GM11168 (cell line): Measurements from ENCODE around the gene RBM12.
"Not testable (repeated sequence)": the region's sequence is repeated elsewhere in the genome, so short reads cannot be mapped to it uniquely, and the experiment has no call there.

Experiments used
- in situ Hi-C: fragments of 300-500 bp; cut with MboI; formaldehyde crosslinking; loops from one replicate; pipeline ENCODE4 v1.12.0; 2022; ENCODE audit warnings: low sequenced_read_pairs; ENCODE audit not compliant: unreplicated experiment

RBM12 gene, protein sequence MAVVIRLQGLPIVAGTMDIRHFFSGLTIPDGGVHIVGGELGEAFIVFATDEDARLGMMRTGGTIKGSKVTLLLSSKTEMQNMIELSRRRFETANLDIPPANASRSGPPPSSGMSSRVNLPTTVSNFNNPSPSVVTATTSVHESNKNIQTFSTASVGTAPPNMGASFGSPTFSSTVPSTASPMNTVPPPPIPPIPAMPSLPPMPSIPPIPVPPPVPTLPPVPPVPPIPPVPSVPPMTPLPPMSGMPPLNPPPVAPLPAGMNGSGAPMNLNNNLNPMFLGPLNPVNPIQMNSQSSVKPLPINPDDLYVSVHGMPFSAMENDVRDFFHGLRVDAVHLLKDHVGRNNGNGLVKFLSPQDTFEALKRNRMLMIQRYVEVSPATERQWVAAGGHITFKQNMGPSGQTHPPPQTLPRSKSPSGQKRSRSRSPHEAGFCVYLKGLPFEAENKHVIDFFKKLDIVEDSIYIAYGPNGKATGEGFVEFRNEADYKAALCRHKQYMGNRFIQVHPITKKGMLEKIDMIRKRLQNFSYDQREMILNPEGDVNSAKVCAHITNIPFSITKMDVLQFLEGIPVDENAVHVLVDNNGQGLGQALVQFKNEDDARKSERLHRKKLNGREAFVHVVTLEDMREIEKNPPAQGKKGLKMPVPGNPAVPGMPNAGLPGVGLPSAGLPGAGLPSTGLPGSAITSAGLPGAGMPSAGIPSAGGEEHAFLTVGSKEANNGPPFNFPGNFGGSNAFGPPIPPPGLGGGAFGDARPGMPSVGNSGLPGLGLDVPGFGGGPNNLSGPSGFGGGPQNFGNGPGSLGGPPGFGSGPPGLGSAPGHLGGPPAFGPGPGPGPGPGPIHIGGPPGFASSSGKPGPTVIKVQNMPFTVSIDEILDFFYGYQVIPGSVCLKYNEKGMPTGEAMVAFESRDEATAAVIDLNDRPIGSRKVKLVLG

GRCh38 chr20:35664466-35665206 is at the start of gene RBM12, which contains the start of gene CPNE1:
Gene RBM12 (minus strand): TSS chr20:35664900. CDS start chr20:35655322, 9,578 bp downstream.
Gene CPNE1 (minus strand): TSS chr20:35664900. CDS start chr20:35632923, 31,977 bp downstream.
- in situ Hi-C loops, result no loop called here

GRCh38 chr20:35714127-35714526 is 49.4 kb upstream of the RBM12 start:
- in situ Hi-C loops, result no loop called here

- in situ Hi-C loops, result not testable (repeated sequence)
Measured at GRCh38 chr20:35713120-35713519, 48.4 kb upstream of the RBM12 start.

DNA sequence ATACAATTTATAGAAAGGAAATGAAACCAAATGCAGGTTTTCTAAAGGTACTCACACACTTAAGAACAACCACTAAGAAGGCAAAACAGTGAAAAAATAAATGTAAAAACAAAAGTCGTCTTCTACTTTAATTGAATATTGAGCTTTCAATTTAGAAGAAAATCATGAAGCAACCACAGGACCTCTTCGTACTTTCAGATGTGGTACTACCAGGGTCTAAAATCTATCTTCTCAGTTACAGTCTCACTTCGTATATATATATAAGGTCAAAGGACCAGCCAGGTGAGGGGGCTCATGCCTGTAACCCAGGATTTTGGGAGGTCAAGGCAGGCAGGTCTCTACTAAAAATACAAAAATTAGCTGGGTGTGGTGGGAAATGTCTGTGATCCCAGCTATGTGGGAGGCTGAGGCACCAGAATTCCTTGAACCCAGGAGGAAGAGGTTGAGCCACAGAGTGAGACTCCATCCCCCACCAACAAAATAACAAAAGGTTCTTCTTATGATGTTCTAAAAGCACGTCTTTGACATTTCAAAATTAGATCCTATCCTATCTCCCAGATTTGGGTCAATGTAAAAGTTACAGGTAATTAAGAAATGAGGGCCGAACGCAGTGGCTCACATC is 47.0 kb upstream of the RBM12 start:
- in situ Hi-C loops, result no loop called here

DNA sequence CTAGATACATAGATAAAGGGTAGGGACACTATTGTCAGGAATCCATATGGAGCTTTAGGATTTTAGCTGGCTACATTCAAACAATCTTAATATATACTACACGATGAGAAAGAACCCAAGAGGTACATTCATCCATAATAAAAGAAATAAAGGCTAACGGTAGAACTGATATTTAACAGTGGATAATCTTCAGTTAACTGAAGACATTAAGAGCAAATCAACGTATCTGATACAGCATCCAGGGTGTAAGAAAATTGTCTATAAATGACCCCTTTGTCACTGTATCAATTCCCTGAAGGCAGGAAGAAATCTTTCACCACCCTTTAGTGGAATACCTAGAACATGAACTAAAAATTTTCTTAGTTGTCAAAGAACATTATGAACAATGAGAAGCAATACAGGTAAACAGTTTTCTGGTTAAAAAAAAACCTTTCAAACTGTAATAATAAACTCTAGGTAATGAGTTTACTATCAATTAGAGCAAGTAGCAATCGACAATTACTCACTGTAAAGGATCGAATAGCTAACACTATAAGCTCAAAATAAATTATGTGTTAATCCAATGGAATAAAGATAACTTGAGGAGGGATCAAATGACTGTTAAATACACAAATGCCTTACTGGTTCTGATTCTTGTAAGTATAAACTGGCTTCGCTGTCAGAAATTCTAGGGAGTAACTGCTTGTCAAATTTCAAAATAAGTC is 46.3 kb upstream of the RBM12 start:
- in situ Hi-C loops, result no loop called here

DNA sequence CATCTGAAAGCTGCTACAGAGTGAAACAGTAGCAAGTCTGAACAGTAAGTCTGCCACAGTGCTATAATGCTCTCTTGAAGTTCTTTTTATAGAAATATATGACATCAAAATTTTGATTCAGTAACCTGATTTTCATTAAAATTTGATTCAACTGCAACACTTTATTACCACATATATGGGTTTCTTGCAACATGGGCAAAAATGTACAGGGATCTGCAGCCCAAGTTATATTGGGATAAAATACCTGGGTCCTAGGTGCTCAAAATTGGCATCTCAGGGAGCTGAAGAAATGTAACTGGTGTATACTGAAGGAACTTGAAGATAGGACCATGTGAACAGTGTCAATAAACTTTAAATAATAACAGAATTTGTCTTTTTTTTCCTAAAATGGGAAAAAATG is 45.3 kb upstream of the RBM12 start:
- in situ Hi-C loops, result no loop called here

DNA sequence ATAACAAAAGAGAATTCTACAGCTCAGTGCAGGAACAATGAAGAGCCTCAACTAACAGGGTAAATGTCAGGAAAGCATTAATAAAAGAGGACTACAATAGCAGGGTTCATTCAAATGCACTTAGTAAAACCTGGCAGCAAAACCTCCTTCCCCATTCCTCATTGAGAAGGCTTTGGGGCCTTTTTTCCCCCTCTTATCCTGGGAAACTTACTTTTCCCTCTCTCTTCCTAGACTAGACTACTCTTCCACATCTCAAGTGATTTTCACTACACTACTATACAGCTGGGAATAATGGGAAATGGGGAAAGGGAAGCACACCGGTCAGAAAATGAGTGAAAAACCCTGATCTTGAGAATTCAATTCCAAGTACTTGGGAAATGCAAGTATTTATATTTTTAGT is 44.6 kb upstream of the RBM12 start:
- in situ Hi-C loops, result no loop called here

DNA sequence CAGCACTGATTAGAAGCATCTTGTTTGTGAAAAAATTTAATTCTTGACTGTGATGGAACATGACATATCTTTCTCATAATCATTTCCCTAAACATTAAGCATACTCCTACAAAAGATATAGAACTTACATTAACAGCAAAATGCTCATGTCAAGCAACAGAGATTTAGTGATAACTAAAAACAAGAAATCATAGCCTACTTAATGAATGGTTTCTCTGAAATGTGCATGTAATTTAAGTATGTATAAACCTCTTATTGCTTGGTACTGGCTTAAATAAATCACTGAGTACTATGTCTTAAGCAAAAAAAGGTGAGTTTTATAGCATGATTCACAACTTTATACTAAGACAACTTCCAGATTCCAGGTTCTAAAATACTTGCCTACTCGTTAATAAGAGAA is 43.8 kb upstream of the RBM12 start:
- in situ Hi-C loops, result no loop called here

DNA sequence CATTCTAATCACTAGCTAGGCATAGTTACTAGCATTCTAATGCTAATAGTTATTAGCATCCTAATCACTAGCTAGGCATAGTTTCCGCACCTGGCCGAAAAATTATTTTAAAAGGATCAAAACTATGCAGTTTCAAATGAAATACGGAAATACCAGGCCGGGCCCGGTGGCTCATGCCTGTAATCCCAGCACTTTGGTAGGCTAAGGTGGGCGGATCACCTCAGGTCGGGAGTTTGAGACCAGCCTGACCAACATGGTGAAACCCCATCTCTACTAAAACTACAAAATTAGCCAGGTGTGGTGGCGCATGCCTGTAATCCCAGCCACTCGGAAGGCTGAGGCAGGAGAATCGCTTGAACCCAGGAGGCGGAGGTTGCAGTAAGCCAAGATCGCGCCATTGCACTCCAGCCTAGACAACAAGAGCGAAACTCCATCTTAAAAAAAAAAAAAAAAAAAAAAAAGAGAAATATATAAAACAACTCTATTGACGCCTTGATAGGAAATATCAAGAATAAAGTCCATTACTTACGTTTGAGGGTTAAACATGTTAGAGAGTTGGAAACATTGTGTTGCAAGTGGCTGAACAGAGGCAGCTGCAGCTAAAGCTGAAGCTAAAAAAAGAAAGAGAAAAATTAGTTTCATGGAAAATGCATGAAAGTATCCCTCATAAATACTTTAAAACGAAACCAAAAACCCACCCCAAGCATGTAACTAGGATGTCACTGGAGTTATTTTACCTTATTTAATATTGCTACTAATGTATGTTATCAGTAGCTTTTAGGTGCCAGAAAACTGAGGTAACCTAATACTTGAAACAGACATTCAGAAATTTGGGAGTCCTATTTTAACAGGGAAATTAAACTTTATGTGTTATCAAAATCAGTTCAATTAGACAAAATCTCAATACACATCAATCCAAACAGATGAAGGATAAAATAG is 42.2 kb upstream of the RBM12 start:
- in situ Hi-C loops, result not testable (repeated sequence)

DNA sequence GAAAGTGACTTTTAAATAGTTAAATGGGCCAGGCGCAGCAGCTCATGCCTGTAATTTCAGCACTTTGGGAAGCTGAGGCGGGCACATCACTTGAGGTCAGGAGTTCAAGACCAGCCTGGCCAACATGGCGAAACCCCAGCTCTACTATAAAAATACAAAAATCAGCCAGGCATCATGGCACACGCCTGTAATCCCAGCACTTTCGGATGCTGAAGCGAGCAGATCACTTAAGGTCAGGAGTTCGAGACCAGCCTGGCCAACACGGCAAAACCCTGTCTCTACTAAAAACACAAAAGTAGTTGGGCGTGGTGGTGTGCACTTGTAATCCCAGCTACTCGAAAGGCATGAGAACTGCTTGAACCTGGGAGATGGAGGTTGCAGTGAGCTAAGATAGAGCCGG is 41.2 kb upstream of the RBM12 start:
- in situ Hi-C loops, result not testable (repeated sequence)

- in situ Hi-C loops, result no loop called here
Measured at GRCh38 chr20:35704514-35705261, 40.0 kb upstream of the RBM12 start.

DNA sequence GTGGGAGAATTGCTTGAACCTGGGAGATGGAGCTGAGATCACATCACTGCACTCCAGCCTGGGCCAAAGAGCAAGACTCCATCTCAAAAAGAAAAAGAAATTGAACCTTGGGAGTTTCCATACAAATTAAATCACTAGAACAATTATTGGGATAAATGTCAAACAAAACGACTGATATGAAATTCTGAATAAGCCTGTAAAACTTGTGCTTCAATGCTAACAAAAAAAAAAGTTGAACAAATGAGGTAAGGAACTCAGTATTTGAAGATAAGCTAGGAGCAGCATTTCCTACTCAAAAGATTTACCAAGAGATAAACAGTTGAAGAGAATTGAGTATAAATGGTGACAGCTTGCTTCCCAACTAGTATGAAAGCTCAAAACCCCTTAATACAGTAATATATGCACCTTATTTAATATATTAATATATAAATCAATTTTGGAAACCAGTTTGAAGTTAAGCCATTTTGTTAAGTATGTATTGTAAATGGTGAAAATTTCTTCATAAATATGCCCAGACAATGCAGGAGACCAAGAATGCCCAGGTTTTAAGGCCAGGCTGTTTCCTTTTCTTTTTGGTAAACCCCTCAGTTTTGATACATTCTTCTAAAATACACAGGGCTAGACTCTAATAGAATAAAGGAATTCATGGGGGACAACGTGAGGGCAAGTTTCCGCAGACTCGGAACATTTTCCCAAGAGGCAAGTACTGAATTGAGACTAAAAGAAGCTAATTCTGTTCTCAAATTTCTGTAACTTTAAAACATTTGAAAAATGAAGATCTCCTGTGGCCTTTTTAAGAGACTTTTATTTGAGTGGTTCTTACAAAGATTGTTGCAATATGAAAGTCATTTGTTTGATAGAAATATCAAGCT is 38.4 kb upstream of the RBM12 start:
- in situ Hi-C loops, result no loop called here

- in situ Hi-C loops, result no loop called here
Measured at GRCh38 chr20:35702051-35702823, 37.5 kb upstream of the RBM12 start.

GRCh38 chr20:35700625-35701148 is 36.0 kb upstream of the RBM12 start:
- in situ Hi-C loops, result no loop called here

GRCh38 chr20:35699957-35700624 is 35.4 kb upstream of the RBM12 start:
- in situ Hi-C loops, result loop anchor here (10.0 kb wide), 1 partner anchor 235 kb away; no protein-coding TSS in a partner anchor
